Fibroblast of skin of left biceps (primary cell): Measurements from ENCODE around the gene RAX2.
"Not testable (repeated sequence)": the region's sequence is repeated elsewhere in the genome, so short reads cannot be mapped to it uniquely, and the experiment has no call there.

Source experiments
- DNase-seq, 2 experiments: peaks; one replicate each; pipeline ENCODE4 v3.0.0-alpha.2; 2013; ENCODE audit warnings: low read depth in 2 of 2

The RAX2 gene

GRCh38 chr19:3771906-3772455 lies at the start of gene RAX2:
TSS of gene RAX2 (minus strand) at chr19:3772228. CDS start at chr19:3771742, 486 bp downstream.
- no peak for DNase-seq

GRCh38 chr19:3821156-3821555 lies 49.1 kb upstream of the RAX2 start:
- DNase-seq, result no peak

- DNase-seq, result no peak
Observed at GRCh38 chr19:3819989-3820388, 48.0 kb upstream of the RAX2 start.

GRCh38 chr19:3818918-3819317 lies 46.9 kb upstream of the RAX2 start:
- DNase-seq, result no peak

GRCh38 chr19:3818466-3818865 lies 46.4 kb upstream of the RAX2 start:
- DNase-seq, result no peak

- no peak for DNase-seq
Observed at GRCh38 chr19:3817761-3818160, 45.7 kb upstream of the RAX2 start.

GRCh38 chr19:3816566-3817218 lies 44.7 kb upstream of the RAX2 start:
- no peak for DNase-seq

GRCh38 chr19:3816148-3816547 lies 44.1 kb upstream of the RAX2 start:
- DNase-seq, result not testable (repeated sequence)

GRCh38 chr19:3814648-3815047 lies 42.6 kb upstream of the RAX2 start:
- DNase-seq, result no peak

- no peak for DNase-seq
Observed at GRCh38 chr19:3813473-3814392, 41.7 kb upstream of the RAX2 start.

- DNase-seq, result no peak
Observed at GRCh38 chr19:3810708-3811355, 38.8 kb upstream of the RAX2 start.

GRCh38 chr19:3809881-3810707 lies 38.1 kb upstream of the RAX2 start:
- DNase-seq, result no peak

GRCh38 chr19:3808420-3809143 lies 36.6 kb upstream of the RAX2 start:
- DNase-seq, result no peak

- no peak for DNase-seq
Observed at GRCh38 chr19:3807574-3808354, 35.7 kb upstream of the RAX2 start.

GRCh38 chr19:3807131-3807480 lies 35.1 kb upstream of the RAX2 start:
- DNase-seq, result no peak

- no peak for DNase-seq
Observed at GRCh38 chr19:3805859-3806258, 33.8 kb upstream of the RAX2 start.

- no peak for DNase-seq
Observed at GRCh38 chr19:3804429-3804828, 32.4 kb upstream of the RAX2 start.

GRCh38 chr19:3803986-3804385 lies 32.0 kb upstream of the RAX2 start:
- DNase-seq, result no peak

GRCh38 chr19:3803114-3803888 lies 31.3 kb upstream of the RAX2 start:
- DNase-seq, result no peak
